WTC11 (cell line): ENCODE data around the gene TAF4.

Experiments
- ATF1 ChIP-seq: sonication (generic); formaldehyde crosslinking; IDR thresholded peaks from 2 replicates; pipeline ENCODE4 v1.8.1; 2023; ENCODE audit warnings: mild to moderate bottlenecking, moderate library complexity, missing genetic modification reagents
- CTCF ChIP-seq: fragments of 200-600 bp; IDR thresholded peaks from 2 replicates; pipeline ENCODE4 v1.8.0; 2022; ENCODE audit warnings: antibody characterized with exemption
- KAT7 ChIP-seq: sonication (generic); formaldehyde crosslinking; IDR thresholded peaks from 2 replicates; pipeline ENCODE4 v1.8.1; 2023; ENCODE audit warnings: missing genetic modification reagents, mild to moderate bottlenecking, borderline replicate concordance
- MAX ChIP-seq: sonication (generic); formaldehyde crosslinking; IDR thresholded peaks from 2 replicates; pipeline ENCODE4 v1.8.0; 2022; ENCODE audit warnings: mild to moderate bottlenecking, missing genetic modification reagents
- NR2C2 ChIP-seq: sonication (generic); formaldehyde crosslinking; IDR thresholded peaks from 2 replicates; pipeline ENCODE4 v1.8.0; 2022; ENCODE audit warnings: mild to moderate bottlenecking, missing genetic modification reagents
- NR3C1 ChIP-seq: sonication (generic); formaldehyde crosslinking; conservative IDR thresholded peaks from 2 replicates; pipeline ENCODE4 v1.8.1; 2023; ENCODE audit warnings: low read depth, mild to moderate bottlenecking, missing genetic modification reagents
- RORB ChIP-seq: fragments of 250-450 bp; sonication (Bioruptor Pico); IDR thresholded peaks from 2 replicates; pipeline ENCODE4 v1.9.0; 2021; ENCODE audit warnings: mild to moderate bottlenecking
- SMAD4 ChIP-seq: sonication (generic); formaldehyde crosslinking; IDR thresholded peaks from 2 replicates; pipeline ENCODE4 v1.8.0; 2022; ENCODE audit warnings: mild to moderate bottlenecking, missing genetic modification reagents
- SP1 ChIP-seq: sonication (generic); formaldehyde crosslinking; conservative IDR thresholded peaks from 2 replicates; pipeline ENCODE4 v1.8.1; 2022; ENCODE audit warnings: missing genetic modification reagents
- ZBTB21 ChIP-seq: sonication (generic); formaldehyde crosslinking; IDR thresholded peaks from 2 replicates; pipeline ENCODE4 v1.8.1; 2023; ENCODE audit warnings: mild to moderate bottlenecking, missing genetic modification reagents, borderline replicate concordance
- ZNF532 ChIP-seq: fragments of 250-450 bp; sonication (Bioruptor Pico); IDR thresholded peaks from 2 replicates; pipeline ENCODE4 v1.9.0; 2021; ENCODE audit warnings: mild to moderate bottlenecking, borderline replicate concordance

GRCh38 chr20:62045118-62045517 lies 20.6 kb downstream of the TAF4 start:
- TF ChIP-seq NR3C1 (CRISPR knock-in tag): no peak
- TF ChIP-seq ATF1 (CRISPR knock-in tag): no peak
- no peak for TF ChIP-seq SMAD4 (CRISPR knock-in tag)
- TF ChIP-seq KAT7: no peak
- no peak for TF ChIP-seq CTCF
- TF ChIP-seq RORB: no peak
- TF ChIP-seq ZNF532 (CRISPR knock-in tag): no peak
- no peak for TF ChIP-seq NR2C2 (CRISPR knock-in tag)
- TF ChIP-seq ZBTB21 (CRISPR knock-in tag): no peak
- TF ChIP-seq MAX (CRISPR knock-in tag): no peak
- TF ChIP-seq SP1 (CRISPR knock-in tag): no peak
